PC-3 (cell line): ENCODE data around the gene NSL1. TPM values are rescaled to one million over a fixed set of nuclear protein-coding genes. Genes with fewer than 3 reads are reported as not detected.

Source experiments
- ATAC-seq: fragments of 200-7000 bp; cut with Tn5 transposase; 2 replicates; pipeline ENCODE4 v1.9.1; 2020; ENCODE audit warnings: mild to moderate bottlenecking, moderate library complexity
- BruUV-seq: library from RNA; stranded (reverse); fragments of 400-500 nt; replicated peaks from 2 replicates; lab custom pipeline; 2021; lab: Mats Ljungman, UMichigan
- CTCF ChIA-PET: fragments of 300-600 bp; sonication (Branson Sonifier 250); formaldehyde crosslinking; loops from one replicate; lab custom pipeline; 2022; ENCODE audit warnings: antibody characterized with exemption; lab: Charles Lee
- POLR2A ChIA-PET: fragments of 300-600 bp; sonication (Branson Sonifier 250); formaldehyde crosslinking; loops from one replicate; lab custom pipeline; 2022; ENCODE audit warnings: antibody characterized with exemption; ENCODE audit not compliant: unreplicated experiment; lab: Charles Lee
- DNase-seq: peaks from one replicate; pipeline ENCODE4 v3.0.0-alpha.2; 2015
- H2AFZ ChIP-seq: fragments of 300-600 bp; sonication (generic); 2 replicates; pipeline ENCODE4 v1.6.0; 2016; ENCODE audit warnings: antibody characterized with exemption, low read length
- H3F3A ChIP-seq: fragments of 300-600 bp; sonication (generic); one replicate; pipeline ENCODE4 v1.6.0; 2017; ENCODE audit warnings: antibody characterized with exemption, low read length, control low read depth, mild to moderate bottlenecking; ENCODE audit not compliant: unreplicated experiment
- H3K27ac ChIP-seq: fragments of 300-600 bp; sonication (generic); 2 replicates; pipeline ENCODE4 v1.5.1; 2016; ENCODE audit warnings: mild to moderate bottlenecking, low read length
- H3K27me3 ChIP-seq: fragments of 300-600 bp; sonication (generic); 2 replicates; pipeline ENCODE4 v1.6.1; 2016; ENCODE audit warnings: low read length, mixed read lengths
- H3K36me3 ChIP-seq: fragments of 300-600 bp; sonication (generic); 2 replicates; pipeline ENCODE4 v1.6.1; 2016; ENCODE audit warnings: low read depth, mixed run types, low read length, mixed read lengths
- H3K4me1 ChIP-seq: fragments of 300-600 bp; sonication (generic); 2 replicates; pipeline ENCODE4 v1.5.1; 2016; ENCODE audit warnings: low read length; ENCODE audit not compliant: insufficient read depth
- H3K4me2 ChIP-seq: fragments of 300-600 bp; sonication (generic); 2 replicates; pipeline ENCODE4 v1.6.0; 2016; ENCODE audit warnings: low read length
- H3K4me3 ChIP-seq: fragments of 300-600 bp; sonication (generic); 2 replicates; pipeline ENCODE4 v1.5.1; 2016; ENCODE audit warnings: mild to moderate bottlenecking, low read length, mixed read lengths
- H3K79me2 ChIP-seq: fragments of 300-600 bp; sonication (generic); 2 replicates; pipeline ENCODE4 v1.6.1; 2017; ENCODE audit warnings: low read length, mixed read lengths
- H3K9ac ChIP-seq: fragments of 300-600 bp; sonication (generic); 2 replicates; pipeline ENCODE4 v1.6.0; 2016; ENCODE audit warnings: mild to moderate bottlenecking, low read length
- H3K9me2 ChIP-seq: fragments of 300-600 bp; sonication (generic); replicated peaks from 2 replicates; pipeline ENCODE4 v1.6.1; 2016; ENCODE audit warnings: mixed run types, low read length, mixed read lengths
- H3K9me3 ChIP-seq: fragments of 300-600 bp; sonication (generic); 2 replicates; pipeline ENCODE4 v1.6.1; 2016; ENCODE audit warnings: low read length, mixed read lengths
- H4K20me1 ChIP-seq: fragments of 300-600 bp; sonication (generic); 2 replicates; pipeline ENCODE4 v1.6.1; 2016; ENCODE audit warnings: low read length, mixed read lengths
- CTCF ChIP-seq: fragments of 300-600 bp; sonication (generic); conservative IDR thresholded peaks from 2 replicates; pipeline ENCODE4 v1.5.1; 2017; ENCODE audit warnings: antibody characterized with exemption, low read depth, mild to moderate bottlenecking, low read length
- EZH2 ChIP-seq: fragments of 300-600 bp; sonication (generic); IDR thresholded peaks from one replicate; pipeline ENCODE4 v1.6.1; 2017; ENCODE audit warnings: antibody characterized with exemption, mild to moderate bottlenecking, low read length; ENCODE audit not compliant: unreplicated experiment
- EZH2phosphoT487 ChIP-seq: fragments of 300-600 bp; sonication (generic); IDR thresholded peaks from 2 replicates; pipeline ENCODE4 v1.6.1; 2018; ENCODE audit warnings: mild to moderate bottlenecking, antibody characterized with exemption, low read length, borderline replicate concordance
- intact Hi-C: fragments of 100-400 bp; cut with micrococcal nuclease; formaldehyde crosslinking; loops from 2 replicates; pipeline ENCODE4 v1.9.0; 2023
- total RNA-seq: library from RNA; depleted of rRNA; stranded (reverse); fragments of >200 nt; gene quantifications from 2 replicates; pipeline ENCODE4 v1.2.3, GENCODE V29; 2014

The NSL1 gene
- total RNA-seq, 1 experiment from 2014 or later, result 56.1 TPM

GRCh38 chr1:212797681-212798080, 6.1 kb upstream of the NSL1 start:
- DNase-seq (no peak), ATAC-seq (no peak)
- Histone ChIP-seq H3K36me3 (no peaks in the 10 kb centered on the region), H2AFZ (no peak overlapping the region), H3K27me3 (no peaks in the 10 kb centered on the region), H4K20me1 (no peaks in the 10 kb centered on the region), H3K4me3 (no peak overlapping the region), H3K9me2 (no peaks in the 10 kb centered on the region), H3K9me3 (no peaks in the 10 kb centered on the region), H3K4me1 (peaks cover 2% of the 10 kb centered on the region; the same call in 1 of the 2 replicates), H3F3A (no peaks in the 10 kb centered on the region), H3K9ac (no peak overlapping the region), H3K79me2 (no peaks in the 10 kb centered on the region), H3K4me2 (no peak overlapping the region), H3K27ac (no peak overlapping the region)
- TF ChIP-seq CTCF, result no peak
- TF ChIP-seq EZH2phosphoT487, result no peak
- no peak for TF ChIP-seq EZH2
- intact Hi-C loops, result no loop called here
- BruUV-seq, result no TSS peak
- POLR2A ChIA-PET, result no interaction called here
- CTCF ChIA-PET, result no interaction called here

GRCh38 chr1:212794561-212795014, 3.0 kb upstream of the NSL1 start:
- Histone ChIP-seq H3F3A (no peaks in the 10 kb centered on the region), H3K79me2 (peaks cover 12% of the 10 kb centered on the region), H3K9ac (no peak overlapping the region), H3K27me3 (no peaks in the 10 kb centered on the region), H3K9me2 (no peaks in the 10 kb centered on the region), H4K20me1 (no peaks in the 10 kb centered on the region), H3K27ac (no peak overlapping the region), H3K9me3 (no peaks in the 10 kb centered on the region), H3K4me1 (peaks cover 5% of the 10 kb centered on the region; the same call in 1 of the 2 replicates), H3K4me2 (no peak overlapping the region), H3K36me3 (no peaks in the 10 kb centered on the region), H3K4me3 (no peak overlapping the region), H2AFZ (no peak overlapping the region)
- no peak for TF ChIP-seq CTCF
- no peak for TF ChIP-seq EZH2
- no peak for TF ChIP-seq EZH2phosphoT487
- intact Hi-C loops, result loop anchor here (5.0 kb wide), 1 partner anchor 278 kb away; no protein-coding TSS in a partner anchor
- CTCF ChIA-PET, result no interaction called here
- DNase-seq, result no peak
- POLR2A ChIA-PET, result no interaction called here
- BruUV-seq, result no TSS peak
- no peak for ATAC-seq

- H3K9ac ChIP-seq, result peak overlapping the region; percentile 86
- H2AFZ ChIP-seq, result peak overlapping the region; percentile 92
- H3K79me2 ChIP-seq, result peaks cover 28% of the 10 kb centered on the region
- no peaks in the 10 kb centered on the region for H3K9me3 ChIP-seq
- H3K4me3 ChIP-seq, result peak overlapping the region; percentile 87
- no peaks in the 10 kb centered on the region for H3F3A ChIP-seq
- TF ChIP-seq CTCF (no peak), EZH2phosphoT487 (no peak), EZH2 (no peak)
- peak overlapping the region; percentile 62 for H3K27ac ChIP-seq
- CTCF ChIA-PET, result interaction anchor here (0.6 kb wide), 1 partner anchor 160 kb away, joined by 6 read pairs; no protein-coding TSS in a partner anchor
- H3K4me2 ChIP-seq, result peak overlapping the region; percentile 97
- ATAC-seq (no peak), DNase-seq (no peak)
- POLR2A ChIA-PET, result interaction anchor here (0.6 kb wide), 2 partner anchors 67 to 68 kb away, joined by 3 to 6 read pairs; no protein-coding TSS in a partner anchor
- no peaks in the 10 kb centered on the region for H3K9me2 ChIP-seq
- no peaks in the 10 kb centered on the region for H3K36me3 ChIP-seq
- no peaks in the 10 kb centered on the region for H3K27me3 ChIP-seq
- H4K20me1 ChIP-seq, result no peaks in the 10 kb centered on the region
- intact Hi-C loops, result loop anchor here (5.0 kb wide), 1 partner anchor 280 kb away; no protein-coding TSS in a partner anchor
- no TSS peak for BruUV-seq
- peaks cover 5% of the 10 kb centered on the region; the same call in 1 of the 2 replicates for H3K4me1 ChIP-seq
Observed at GRCh38 chr1:212792396-212792908, 875 bp upstream of the NSL1 start.
